Smooth muscle cell of the brain vasculature (primary cell): Measurements from ENCODE around the gene SLC5A4.

Source experiments
- DNase-seq: peaks from one replicate; pipeline ENCODE4 v3.0.0-alpha.2; 2012; ENCODE audit warnings: low read depth, low spot score

SLC5A4 gene

GRCh38 chr22:32233091-32233490 is 22.1 kb downstream of the SLC5A4 start:
- DNase-seq: no peak

GRCh38 chr22:32232191-32232830 is 22.8 kb downstream of the SLC5A4 start:
- DNase-seq: no peak

DNA sequence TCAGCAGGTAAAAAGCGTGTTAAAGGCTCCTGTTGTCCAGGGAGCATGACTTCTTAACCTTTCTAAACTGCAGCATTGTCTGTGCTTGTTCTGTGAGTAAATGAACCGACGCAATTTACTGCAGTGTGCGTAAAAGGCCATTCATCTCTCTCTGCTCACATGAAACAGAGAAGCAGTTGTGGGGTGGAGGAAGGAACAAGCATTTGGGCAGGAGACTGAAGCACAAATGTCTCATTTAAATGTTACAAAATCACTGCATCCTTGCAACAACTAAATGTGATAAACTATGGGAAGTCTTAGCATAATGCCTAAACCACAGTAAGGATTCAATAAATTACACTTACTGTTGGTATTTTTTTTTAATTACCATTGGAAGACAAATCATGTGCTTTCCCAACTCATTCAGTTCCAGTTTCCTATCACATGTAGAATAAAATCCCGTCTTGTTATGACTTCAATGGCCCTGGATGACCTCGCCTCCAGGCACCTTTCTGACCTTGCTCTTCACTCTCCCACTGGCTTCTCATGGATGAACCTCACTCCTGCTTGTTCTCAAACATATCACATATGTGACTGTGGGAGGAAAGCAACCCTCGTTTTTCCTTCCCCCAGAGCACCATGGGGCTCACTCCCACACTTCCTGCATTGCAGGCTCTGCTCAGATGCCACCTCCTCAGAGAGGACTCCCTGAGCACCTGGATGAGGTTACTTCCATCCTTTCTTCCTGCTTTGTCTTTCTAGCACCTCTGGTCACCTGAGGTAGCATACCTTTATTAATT is 28.6 kb downstream of the SLC5A4 start:
- DNase-seq: no peak

GRCh38 chr22:32222991-32223390 is 32.2 kb downstream of the SLC5A4 start:
- no peak for DNase-seq

- DNase-seq: no peak
These were observed 36.1 kb downstream of the SLC5A4 start for GRCh38 chr22:32219026-32219425.

DNA sequence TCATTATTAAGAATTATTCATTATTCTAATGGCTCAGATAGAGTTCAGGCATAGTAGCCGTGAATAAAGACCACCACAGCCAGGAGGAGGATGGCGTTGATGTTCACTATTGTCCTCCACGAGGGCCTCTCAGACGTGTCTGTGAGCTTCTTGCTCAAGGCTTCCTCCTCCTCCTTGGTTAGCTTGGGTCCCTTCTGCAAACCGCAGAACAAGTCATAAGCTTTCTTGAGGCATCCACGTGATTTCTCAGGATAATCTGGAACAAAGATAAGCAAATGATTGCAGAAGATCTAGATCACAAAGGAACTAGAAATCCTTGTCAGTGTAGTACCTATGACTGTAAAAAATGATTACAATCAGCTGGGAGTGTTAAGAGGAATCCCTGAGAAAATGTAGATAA is 36.7 kb downstream of the SLC5A4 start:
- no peak for DNase-seq

GRCh38 chr22:32217465-32217864 is 37.7 kb downstream of the SLC5A4 start:
- no peak for DNase-seq

- no peak for DNase-seq
These were observed 38.2 kb downstream of the SLC5A4 start for GRCh38 chr22:32216911-32217310.

DNA sequence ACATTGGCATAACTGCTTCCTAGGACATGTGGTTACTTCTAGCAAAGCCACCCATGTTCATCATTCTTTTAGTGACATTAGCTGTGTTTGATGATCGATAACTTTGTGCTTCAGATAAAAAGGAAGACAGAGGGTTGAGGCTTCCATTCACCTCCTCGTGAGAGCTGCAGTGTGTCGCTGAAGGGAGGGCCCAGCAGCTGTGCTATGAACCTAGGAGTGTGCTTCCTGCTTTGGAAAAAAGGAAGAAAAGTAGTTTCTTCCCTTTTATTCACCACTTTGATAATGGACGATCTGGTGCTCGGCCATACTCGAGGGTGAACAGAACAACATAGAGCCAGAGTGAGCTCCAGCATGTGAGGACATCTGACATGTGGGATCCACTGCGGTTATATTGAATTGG is 44.1 kb downstream of the SLC5A4 start:
- DNase-seq: no peak

DNA sequence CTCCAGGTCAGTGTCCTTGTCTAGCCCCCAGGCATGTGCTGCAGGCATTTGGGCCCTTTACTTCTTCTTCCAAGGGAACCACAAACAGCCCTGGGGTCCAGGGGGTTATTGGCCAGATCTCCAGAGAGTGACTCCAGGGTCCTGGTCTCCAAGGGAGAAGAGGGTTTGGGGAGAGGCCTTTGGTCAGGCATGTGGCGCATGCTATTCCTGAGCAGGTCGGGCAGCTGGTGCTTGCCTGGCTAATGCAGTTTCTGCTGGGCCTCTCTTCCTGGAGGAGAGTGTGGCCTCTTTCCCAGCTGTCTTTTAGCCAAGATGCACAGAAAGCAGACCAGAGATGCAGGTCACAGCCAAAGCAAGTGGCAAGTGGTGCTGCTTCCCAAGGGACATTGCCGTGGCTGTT is 46.5 kb downstream of the SLC5A4 start:
- no peak for DNase-seq

DNA sequence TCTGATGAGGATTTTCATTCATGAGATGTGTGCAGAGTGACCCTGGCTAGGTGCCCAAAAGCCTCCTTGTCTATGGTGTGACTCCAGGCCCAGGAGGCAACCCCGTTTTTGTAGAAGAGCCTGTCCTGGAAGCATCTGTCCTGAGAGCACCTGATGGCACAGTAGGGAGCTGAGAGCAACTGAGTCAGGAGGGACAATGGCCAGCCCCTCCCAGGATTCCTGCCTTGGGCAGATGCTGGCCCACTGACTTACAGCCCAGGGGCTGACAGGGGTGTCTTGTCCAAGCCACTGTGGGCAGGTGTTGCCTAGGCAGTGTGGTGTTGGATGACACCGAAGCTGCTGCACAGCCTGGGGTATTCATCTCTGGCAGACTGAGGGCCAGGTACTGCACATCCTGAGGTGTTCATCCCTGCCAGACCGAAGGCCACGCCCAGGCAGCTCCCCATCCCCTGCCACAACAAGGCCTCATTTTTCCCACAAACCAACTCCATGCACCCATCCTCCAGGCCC is 47.1 kb downstream of the SLC5A4 start:
- no peak for DNase-seq

GRCh38 chr22:32206774-32207758 is 48.1 kb downstream of the SLC5A4 start:
- no peak for DNase-seq

- DNase-seq: no peak
These were observed 49.0 kb downstream of the SLC5A4 start for GRCh38 chr22:32205974-32206773.

DNA sequence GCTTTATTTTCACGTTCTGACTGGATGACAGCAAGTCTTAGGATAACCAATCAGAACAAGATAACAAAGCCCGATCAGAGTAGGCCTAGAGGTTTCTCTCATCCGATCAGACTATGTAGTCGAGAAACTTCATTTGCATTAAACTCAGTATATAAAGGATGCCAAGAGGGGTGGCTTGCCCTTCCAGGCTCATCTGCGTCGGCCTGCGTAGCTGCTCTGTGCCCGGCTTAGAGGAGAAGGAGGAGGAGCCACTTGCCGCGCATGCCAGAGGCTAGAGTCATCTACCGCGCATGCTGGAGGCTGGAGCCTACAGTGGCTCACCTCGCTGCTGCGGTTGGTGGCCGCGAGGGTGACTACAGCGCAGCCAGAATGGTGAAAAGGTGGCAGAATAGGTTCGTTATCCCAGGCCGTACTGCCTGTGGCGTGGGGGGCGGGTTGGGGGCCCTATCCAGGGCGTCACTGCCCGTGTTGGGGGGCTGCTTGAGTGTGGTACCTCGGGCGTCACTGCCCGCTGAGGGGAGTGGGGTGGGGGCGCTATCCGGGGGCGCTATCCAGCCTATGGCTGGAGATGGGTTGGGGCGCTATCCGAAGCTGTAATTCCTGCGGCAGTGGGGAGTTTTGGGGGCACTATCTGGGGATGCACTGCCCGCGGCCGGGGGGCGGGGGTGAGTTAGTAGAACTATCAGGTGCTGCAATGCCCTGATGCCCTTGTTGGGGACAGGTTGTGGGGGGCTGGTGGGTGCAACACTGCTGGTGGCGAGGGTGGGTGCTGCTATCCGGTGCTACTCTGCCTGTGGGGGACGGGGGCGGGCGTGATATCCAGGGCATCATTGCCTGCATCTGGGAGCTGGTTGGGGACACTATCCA is 50.1 kb downstream of the SLC5A4 start, which contains the start of gene RFPL2:
Gene RFPL2, minus strand, starts transcription at position 218 of the 867 bp plus-strand sequence. CDS start 2,622 bp downstream, outside the sequence.
- no peak for DNase-seq

DNA sequence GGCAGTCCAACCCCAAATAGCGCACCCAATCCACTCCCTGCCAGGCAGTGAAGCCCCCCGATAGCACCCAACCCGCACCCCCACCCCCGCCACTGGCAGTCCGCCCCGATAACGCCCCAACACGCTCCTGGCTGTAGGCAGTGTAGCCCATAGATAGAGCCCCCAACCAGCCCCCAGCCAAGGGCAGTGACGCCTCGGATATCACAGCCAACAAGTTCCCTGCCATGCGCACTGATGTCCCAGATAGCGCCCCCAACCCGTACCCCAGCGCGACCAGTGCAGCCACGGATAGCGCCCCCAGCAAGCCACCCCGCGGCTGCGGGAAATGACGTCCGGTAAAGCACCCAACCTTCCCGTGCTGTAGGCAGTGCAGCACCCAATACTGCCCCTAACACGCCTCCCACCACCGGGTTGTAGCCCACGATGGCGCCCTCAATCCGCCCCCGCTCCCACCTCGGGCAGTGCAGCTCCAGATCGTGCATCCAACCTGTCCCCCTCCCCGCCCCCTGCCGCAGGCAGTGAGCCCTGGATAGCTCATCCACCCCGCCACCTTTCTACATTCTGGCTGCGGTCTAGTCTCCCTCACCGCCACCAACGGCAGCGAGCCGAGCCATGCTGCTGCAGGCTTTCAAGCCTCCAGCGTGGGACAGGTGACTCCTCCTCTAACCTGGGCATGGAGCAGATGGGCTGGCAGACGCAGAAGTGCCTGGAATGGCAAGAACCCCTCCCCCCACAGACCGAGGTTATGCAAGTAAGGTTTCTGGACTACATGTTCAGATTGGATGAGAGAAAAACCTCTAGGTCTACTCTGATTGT is 50.9 kb downstream of the SLC5A4 start:
- no peak for DNase-seq

- DNase-seq: no peak
These were observed 51.7 kb downstream of the SLC5A4 start for GRCh38 chr22:32203181-32204039.

GRCh38 chr22:32202539-32203180 is 52.5 kb downstream of the SLC5A4 start:
- no peak for DNase-seq

DNA sequence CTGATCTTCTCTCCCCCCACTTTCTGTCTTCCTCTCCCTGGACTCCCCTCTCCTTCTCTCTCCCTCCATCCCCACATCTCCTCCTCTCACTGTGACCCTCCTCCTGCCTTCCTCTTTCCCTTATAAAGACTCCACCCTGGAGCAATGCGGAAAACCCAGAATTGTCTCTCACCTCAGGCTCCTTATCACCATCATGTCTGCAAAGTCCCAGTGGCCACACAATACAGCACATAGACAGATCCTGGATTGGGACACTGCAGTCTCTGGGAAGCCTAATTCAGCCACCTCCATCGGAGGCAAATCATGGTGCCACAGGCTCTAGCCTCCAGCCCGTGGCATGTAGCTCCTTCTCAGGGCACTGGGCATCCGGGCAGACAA is 53.0 kb downstream of the SLC5A4 start:
- DNase-seq: no peak
